Lung (tissue), 12 donors: ENCODE results near the gene AP3S1. TPM values are rescaled to one million over a fixed set of nuclear protein-coding genes. Genes with fewer than 3 reads are reported as not detected.

Experiments used
- ATAC-seq: fragments of 200-7000 bp; cut with Tn5 transposase; one replicate; pipeline ENCODE4 v1.9.1; 2020; ENCODE audit warnings: moderate number of reproducible peaks; ENCODE audit not compliant: insufficient read depth, low FRiP score
- DNase-seq, 3 donors: peaks; one replicate each; pipeline ENCODE4 v3.0.0-alpha.2; 2013 to 2017
- H3K27ac ChIP-seq, 2 donors: one replicate each; pipeline ENCODE4 v1.5.1; 2013; ENCODE audit warnings: mild to moderate bottlenecking in 2 of 2, moderate library complexity in 2 of 2, control low read depth in 1 of 2, inconsistent platforms in 1 of 2, low read depth in 1 of 2, low read length in 1 of 2
- H3K27me3 ChIP-seq, 3 donors: one replicate each; pipeline ENCODE4 v1.5.1; 2013; ENCODE audit warnings: low read length in 2 of 3; ENCODE audit not compliant: control insufficient read depth in 3 of 3, insufficient read depth in 3 of 3
- H3K36me3 ChIP-seq, 4 donors: one replicate each; pipeline ENCODE4 v1.5.1; 2013; ENCODE audit warnings: low read length in 4 of 4, mild to moderate bottlenecking in 1 of 4, moderate library complexity in 1 of 4; ENCODE audit not compliant: control insufficient read depth in 4 of 4, insufficient read depth in 4 of 4
- H3K4me1 ChIP-seq, 5 donors: one replicate each; pipeline ENCODE4 v1.5.1; 2013; ENCODE audit warnings: low read length in 5 of 5, mild to moderate bottlenecking in 2 of 5, moderate library complexity in 1 of 5; ENCODE audit not compliant: control insufficient read depth in 5 of 5, insufficient read depth in 5 of 5
- H3K4me3 ChIP-seq: one replicate; pipeline ENCODE4 v1.5.1; 2013; ENCODE audit warnings: mild to moderate bottlenecking, control low read depth, moderate library complexity
- H3K9ac ChIP-seq, 2 donors: one replicate each; pipeline ENCODE4 v1.5.1; 2013; ENCODE audit warnings: low read length in 2 of 2, control low read depth in 1 of 2; ENCODE audit not compliant: insufficient read depth in 1 of 2
- H3K9me3 ChIP-seq, 4 donors: one replicate each; pipeline ENCODE4 v1.5.1; 2013; ENCODE audit warnings: low read length in 3 of 4, mild to moderate bottlenecking in 1 of 4, moderate library complexity in 1 of 4; ENCODE audit not compliant: control insufficient read depth in 4 of 4, insufficient read depth in 3 of 4
- WGBS, 2 donors: extraction: QIAGEN DNeasy Blood & Tissue Kit; methylation state at CpG; one replicate each; pipeline ENCODE4 v1.1.7; 2013; 5-methylcytosine and 5-hydroxymethylcytosine counted together
- polyA plus RNA-seq, 2 donors: library from polyadenylated mRNA; stranded (reverse); fragments of 200-250 nt; gene quantifications; one replicate each; pipeline ENCODE4 v1.2.1, GENCODE V29; 2013
- total RNA-seq, 2 donors: library from RNA; depleted of rRNA in 1 of 2; stranded (reverse); fragments of >200 nt in 1 of 2; gene quantifications; one replicate each; pipeline ENCODE4 v1.2.1, GENCODE V29; 2014 to 2021
- TF ChIP-seq, protein P1 (sequence below): IDR thresholded peaks from 2 replicates; pipeline ENCODE4 v1.5.1; 2012; ENCODE audit warnings: mild to moderate bottlenecking; ENCODE audit errors: control extremely low read depth, extremely low read depth
- donor health status: control.
- donor health status: control.
- donor health status: Bipolar disorder and iron deficiency.
- donor health status: healthy.
- donor health status: DM: yes; HTN: yes; CAD: no.

The AP3S1 gene
- total and polyA plus RNA-seq, 4 donors: 45.8 to 90.4 (median 54.7) TPM

DNA sequence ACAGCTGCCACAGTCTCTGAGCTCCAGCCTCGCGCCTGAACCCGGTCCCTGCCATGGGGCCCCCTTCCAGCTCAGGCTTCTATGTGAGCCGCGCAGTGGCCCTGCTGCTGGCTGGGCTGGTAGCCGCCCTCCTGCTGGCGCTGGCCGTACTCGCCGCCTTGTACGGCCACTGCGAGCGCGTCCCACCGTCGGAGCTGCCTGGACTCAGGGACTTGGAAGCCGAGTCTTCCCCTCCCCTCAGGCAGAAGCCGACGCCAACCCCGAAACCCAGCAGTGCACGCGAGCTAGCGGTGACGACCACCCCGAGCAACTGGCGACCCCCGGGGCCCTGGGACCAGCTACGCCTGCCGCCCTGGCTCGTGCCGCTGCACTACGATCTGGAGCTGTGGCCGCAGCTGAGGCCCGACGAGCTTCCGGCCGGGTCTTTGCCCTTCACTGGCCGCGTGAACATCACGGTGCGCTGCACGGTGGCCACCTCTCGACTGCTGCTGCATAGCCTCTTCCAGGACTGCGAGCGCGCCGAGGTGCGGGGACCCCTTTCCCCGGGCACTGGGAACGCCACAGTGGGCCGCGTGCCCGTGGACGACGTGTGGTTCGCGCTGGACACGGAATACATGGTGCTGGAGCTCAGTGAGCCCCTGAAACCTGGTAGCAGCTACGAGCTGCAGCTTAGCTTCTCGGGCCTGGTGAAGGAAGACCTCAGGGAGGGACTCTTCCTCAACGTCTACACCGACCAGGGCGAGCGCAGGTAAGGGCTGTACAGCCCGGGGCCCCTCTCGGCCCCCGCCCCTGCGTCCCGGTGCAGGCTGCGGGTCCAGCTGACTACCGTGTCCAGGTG, 121.0 kb downstream of the AP3S1 start:
- 1 to 5% methylated on average over 65 to 71 of the region's 71 CpGs for whole genome bisulfite sequencing, 2 donors
- Histone ChIP-seq H3K9me3 (peaks cover 0 to 11% (median 1%) of the 10 kb centered on the region in 4 donors), H3K9ac (no peak overlapping the region), H3K36me3 (no peaks in the 10 kb centered on the region), H3K4me1 (peaks cover 0 to 14% (median 0%) of the 10 kb centered on the region in 5 donors), H3K27me3 (peaks cover 8 to 77% (median 49%) of the 10 kb centered on the region in 3 donors), H3K4me3 (peak overlapping the region; percentile 10), H3K27ac (no peak overlapping the region)
- peak in 2 of 3 donors; percentile 40 to 51 for DNase-seq
- peak; percentile 73 for ATAC-seq
- TF ChIP-seq, protein P1, sequence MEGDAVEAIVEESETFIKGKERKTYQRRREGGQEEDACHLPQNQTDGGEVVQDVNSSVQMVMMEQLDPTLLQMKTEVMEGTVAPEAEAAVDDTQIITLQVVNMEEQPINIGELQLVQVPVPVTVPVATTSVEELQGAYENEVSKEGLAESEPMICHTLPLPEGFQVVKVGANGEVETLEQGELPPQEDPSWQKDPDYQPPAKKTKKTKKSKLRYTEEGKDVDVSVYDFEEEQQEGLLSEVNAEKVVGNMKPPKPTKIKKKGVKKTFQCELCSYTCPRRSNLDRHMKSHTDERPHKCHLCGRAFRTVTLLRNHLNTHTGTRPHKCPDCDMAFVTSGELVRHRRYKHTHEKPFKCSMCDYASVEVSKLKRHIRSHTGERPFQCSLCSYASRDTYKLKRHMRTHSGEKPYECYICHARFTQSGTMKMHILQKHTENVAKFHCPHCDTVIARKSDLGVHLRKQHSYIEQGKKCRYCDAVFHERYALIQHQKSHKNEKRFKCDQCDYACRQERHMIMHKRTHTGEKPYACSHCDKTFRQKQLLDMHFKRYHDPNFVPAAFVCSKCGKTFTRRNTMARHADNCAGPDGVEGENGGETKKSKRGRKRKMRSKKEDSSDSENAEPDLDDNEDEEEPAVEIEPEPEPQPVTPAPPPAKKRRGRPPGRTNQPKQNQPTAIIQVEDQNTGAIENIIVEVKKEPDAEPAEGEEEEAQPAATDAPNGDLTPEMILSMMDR: no peak

DNA sequence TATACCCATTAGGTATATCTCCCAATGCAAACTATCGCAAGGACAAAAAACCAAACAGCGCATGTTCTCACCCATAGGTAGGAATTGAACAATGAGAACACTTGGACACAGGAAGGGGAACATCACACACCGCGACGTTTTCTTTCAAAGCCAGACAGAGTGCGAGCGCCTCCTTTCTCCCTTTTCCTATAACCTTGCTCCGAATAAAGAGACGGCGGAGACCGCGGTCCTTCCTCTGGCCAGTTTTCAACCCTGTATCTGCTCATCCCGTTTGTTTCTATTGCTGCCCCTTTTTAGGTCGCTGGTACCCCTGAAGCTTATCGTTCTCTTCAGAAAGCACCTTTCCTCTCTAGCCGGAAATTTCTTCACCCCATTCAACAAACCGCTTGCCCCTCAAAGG, 121.8 kb downstream of the AP3S1 start:
- no peak for ATAC-seq
- H3K4me3 ChIP-seq: no peak overlapping the region
- TF ChIP-seq, protein P1: no peak

More for the DNA sequence above, 121.8 kb downstream of the AP3S1 start:
- no peak for DNase-seq
- Histone ChIP-seq H3K27ac (no peak overlapping the region), H3K27me3 (peaks cover 6 to 77% (median 49%) of the 10 kb centered on the region in 3 donors), H3K4me1 (peaks cover 0 to 14% (median 0%) of the 10 kb centered on the region in 5 donors), H3K9me3 (peaks cover 0 to 11% (median 1%) of the 10 kb centered on the region in 4 donors), H3K9ac (no peak overlapping the region), H3K36me3 (no peaks in the 10 kb centered on the region)
- WGBS, 2 donors: 26 to 30% methylated on average over 17 of the region's 17 CpGs

Other genes with a start within 250 kb of the AP3S1 start
- 1 to 10 TPM; 1.5 to 5.8 TPM for gene TICAM2, start 239.5 kb upstream of the AP3S1 start, total RNA-seq
- 1 to 10 TPM; 2.3 to 2.7 TPM for gene TICAM2, start 239.5 kb upstream of the AP3S1 start, polyA plus RNA-seq
- 100 to 1,000 TPM; 102 to 141 TPM for gene TMED7, start 215.9 kb upstream of the AP3S1 start, total RNA-seq
- gene TMED7, start 215.9 kb upstream of the AP3S1 start, polyA plus RNA-seq: 10 to 100 TPM; 19.9 to 43.8 TPM
- gene CDO1, start 25.3 kb upstream of the AP3S1 start, total RNA-seq: 10 to 100 TPM in 1 of 2 donors, 1 to 10 TPM in 1; 4.3 to 31.7 TPM
- 1 to 10 TPM; 2.9 to 5.4 TPM for gene CDO1, start 25.3 kb upstream of the AP3S1 start, polyA plus RNA-seq
- 10 to 100 TPM; 31.2 to 75.4 TPM for gene ATG12, start 370 bp upstream of the AP3S1 start, total RNA-seq
- gene ATG12, start 370 bp upstream of the AP3S1 start, polyA plus RNA-seq: 10 to 100 TPM; 31.3 to 36.3 TPM
- under 1 TPM; 0.25 to 0.94 TPM for gene LVRN, start 120.5 kb downstream of the AP3S1 start, total RNA-seq
- under 1 TPM; 0.10 TPM for gene LVRN, start 120.5 kb downstream of the AP3S1 start, polyA plus RNA-seq
- not detected for gene ARL14EPL, start 190.5 kb downstream of the AP3S1 start, total RNA-seq
- under 1 TPM in 1 of 2 donors, not detected in 1; 0.10 TPM for gene ARL14EPL, start 190.5 kb downstream of the AP3S1 start, polyA plus RNA-seq
- gene COMMD10, start 243.1 kb downstream of the AP3S1 start, total RNA-seq: 10 to 100 TPM; 27.7 to 66.0 TPM
- gene COMMD10, start 243.1 kb downstream of the AP3S1 start, polyA plus RNA-seq: 10 to 100 TPM; 17.2 to 21.7 TPM